HG03342 (cell line): ENCODE results near the gene SNED1.

Experiments used
- ATAC-seq: cut with Tn5 transposase; IDR thresholded peaks from one replicate; pipeline ENCODE4 v1.9.1; 2021; ENCODE audit warnings: mild to moderate bottlenecking, moderate library complexity; ENCODE audit not compliant: unreplicated experiment

Gene SNED1

GRCh38 chr2:241043581-241043980 is 45.2 kb downstream of the SNED1 start:
- no peak for ATAC-seq

GRCh38 chr2:241047253-241048010 is 49.0 kb downstream of the SNED1 start:
- no peak for ATAC-seq

- ATAC-seq = no peak
Observed at GRCh38 chr2:241048149-241048948, 49.9 kb downstream of the SNED1 start.

- ATAC-seq = no peak
Observed at GRCh38 chr2:241048949-241049343, 50.5 kb downstream of the SNED1 start.

GRCh38 chr2:241049739-241050623 is 51.6 kb downstream of the SNED1 start:
- ATAC-seq = no peak

GRCh38 chr2:241050624-241051577 is 52.5 kb downstream of the SNED1 start:
- no peak for ATAC-seq

- no peak for ATAC-seq
Observed at GRCh38 chr2:241051578-241052487, 53.4 kb downstream of the SNED1 start.

GRCh38 chr2:241052677-241053360 is 54.4 kb downstream of the SNED1 start:
- ATAC-seq = no peak

- ATAC-seq = no peak
Observed at GRCh38 chr2:241053576-241054251, 55.3 kb downstream of the SNED1 start.

GRCh38 chr2:241061275-241061674 is 62.9 kb downstream of the SNED1 start:
- ATAC-seq = no peak

- ATAC-seq = no peak
Observed at GRCh38 chr2:241062389-241063092, 64.1 kb downstream of the SNED1 start.

- no peak for ATAC-seq
Observed at GRCh38 chr2:241063093-241063551, 64.7 kb downstream of the SNED1 start.

GRCh38 chr2:241063587-241063986 is 65.2 kb downstream of the SNED1 start:
- no peak for ATAC-seq

- ATAC-seq = no peak
Observed at GRCh38 chr2:241064008-241064801, 65.8 kb downstream of the SNED1 start.

- no peak for ATAC-seq
Observed at GRCh38 chr2:241064802-241065354, 66.5 kb downstream of the SNED1 start.

GRCh38 chr2:241065355-241065803 is 67.0 kb downstream of the SNED1 start:
- ATAC-seq = no peak
